Calu3 (cell line): ENCODE results near the gene FBXL7. TPM values are rescaled to one million over a fixed set of nuclear protein-coding genes. Genes with fewer than 3 reads are reported as not detected.

Experiments
- BruUV-seq: library from RNA; stranded (reverse); fragments of 400-500 nt; replicated peaks from 2 replicates; lab custom pipeline; 2021; lab: Mats Ljungman, UMichigan
- CTCF ChIA-PET: fragments of 300-600 bp; sonication (Branson Sonifier 250); formaldehyde crosslinking; loops from one replicate; lab custom pipeline; 2022; ENCODE audit warnings: antibody characterized with exemption; lab: Charles Lee
- DNase-seq: peaks from one replicate; pipeline ENCODE4 v3.0.0; 2022
- H3K27ac Mint-ChIP-seq: one replicate; pipeline ENCODE4 v1.8.0; 2022; ENCODE audit warnings: mixed read lengths; ENCODE audit not compliant: unreplicated experiment
- H3K27me3 Mint-ChIP-seq: one replicate; pipeline ENCODE4 v1.8.0; 2022; ENCODE audit warnings: mixed read lengths; ENCODE audit not compliant: unreplicated experiment
- H3K36me3 Mint-ChIP-seq: one replicate; pipeline ENCODE4 v1.8.0; 2022; ENCODE audit warnings: mild to moderate bottlenecking, moderate library complexity, mixed read lengths; ENCODE audit not compliant: insufficient read depth, unreplicated experiment
- H3K4me1 Mint-ChIP-seq: one replicate; pipeline ENCODE4 v1.8.0; 2022; ENCODE audit warnings: mild to moderate bottlenecking, low read depth, mixed read lengths; ENCODE audit not compliant: unreplicated experiment
- H3K4me3 Mint-ChIP-seq: one replicate; pipeline ENCODE4 v1.8.0; 2022; ENCODE audit warnings: mild to moderate bottlenecking, low read depth, moderate library complexity, mixed read lengths; ENCODE audit not compliant: unreplicated experiment
- H3K9me3 Mint-ChIP-seq: one replicate; pipeline ENCODE4 v1.8.0; 2022; ENCODE audit warnings: low read depth, mixed read lengths; ENCODE audit not compliant: unreplicated experiment
- intact Hi-C: fragments of 100-400 bp; cut with micrococcal nuclease; formaldehyde crosslinking; loops from one replicate; pipeline ENCODE4 v1.10.0; 2022; ENCODE audit not compliant: unreplicated experiment
- total RNA-seq: library from RNA; stranded (reverse); gene quantifications from 2 replicates; pipeline ENCODE4 v1.2.3, GENCODE V29; 2022
- TF ChIP-seq, protein P1 (sequence below): fragments of 200-600 bp; IDR thresholded peaks from one replicate; pipeline ENCODE4 v1.8.0; 2022; ENCODE audit warnings: antibody characterized with exemption; ENCODE audit not compliant: unreplicated experiment

The FBXL7 gene
- total RNA-seq, 1 experiment from 2014 or later: not detected

DNA sequence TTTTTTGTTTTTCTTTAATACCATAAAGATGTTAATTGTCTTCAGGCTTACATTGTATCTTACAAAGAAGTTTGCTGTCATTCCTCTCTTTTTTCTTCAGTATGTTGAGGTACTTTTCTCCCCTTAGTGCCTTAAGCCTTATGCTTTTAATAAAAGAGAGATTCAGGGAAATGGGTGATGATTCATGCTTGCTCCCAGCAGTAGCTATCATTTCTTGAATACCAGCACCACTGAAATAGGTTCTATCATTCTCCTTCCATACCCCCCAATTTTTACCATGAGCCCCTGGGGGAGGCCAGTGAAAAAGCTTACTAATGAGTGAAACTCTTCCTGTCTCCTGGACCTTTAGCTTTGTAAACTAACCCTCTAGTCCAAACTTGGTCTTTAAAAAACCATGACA, 165.0 kb downstream of the FBXL7 start:
- Mint-ChIP-seq H3K27me3 (no peaks in the 10 kb centered on the region), H3K36me3 (no peaks in the 10 kb centered on the region), H3K27ac (no peak overlapping the region), H3K9me3 (peaks cover 17% of the 10 kb centered on the region), H3K4me1 (no peaks in the 10 kb centered on the region), H3K4me3 (no peak overlapping the region)
- no peak for DNase-seq
- CTCF ChIA-PET: no interaction called here
- BruUV-seq: no TSS peak
- intact Hi-C loops: no loop called here
- TF ChIP-seq, protein P1, sequence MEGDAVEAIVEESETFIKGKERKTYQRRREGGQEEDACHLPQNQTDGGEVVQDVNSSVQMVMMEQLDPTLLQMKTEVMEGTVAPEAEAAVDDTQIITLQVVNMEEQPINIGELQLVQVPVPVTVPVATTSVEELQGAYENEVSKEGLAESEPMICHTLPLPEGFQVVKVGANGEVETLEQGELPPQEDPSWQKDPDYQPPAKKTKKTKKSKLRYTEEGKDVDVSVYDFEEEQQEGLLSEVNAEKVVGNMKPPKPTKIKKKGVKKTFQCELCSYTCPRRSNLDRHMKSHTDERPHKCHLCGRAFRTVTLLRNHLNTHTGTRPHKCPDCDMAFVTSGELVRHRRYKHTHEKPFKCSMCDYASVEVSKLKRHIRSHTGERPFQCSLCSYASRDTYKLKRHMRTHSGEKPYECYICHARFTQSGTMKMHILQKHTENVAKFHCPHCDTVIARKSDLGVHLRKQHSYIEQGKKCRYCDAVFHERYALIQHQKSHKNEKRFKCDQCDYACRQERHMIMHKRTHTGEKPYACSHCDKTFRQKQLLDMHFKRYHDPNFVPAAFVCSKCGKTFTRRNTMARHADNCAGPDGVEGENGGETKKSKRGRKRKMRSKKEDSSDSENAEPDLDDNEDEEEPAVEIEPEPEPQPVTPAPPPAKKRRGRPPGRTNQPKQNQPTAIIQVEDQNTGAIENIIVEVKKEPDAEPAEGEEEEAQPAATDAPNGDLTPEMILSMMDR: no peak

DNA sequence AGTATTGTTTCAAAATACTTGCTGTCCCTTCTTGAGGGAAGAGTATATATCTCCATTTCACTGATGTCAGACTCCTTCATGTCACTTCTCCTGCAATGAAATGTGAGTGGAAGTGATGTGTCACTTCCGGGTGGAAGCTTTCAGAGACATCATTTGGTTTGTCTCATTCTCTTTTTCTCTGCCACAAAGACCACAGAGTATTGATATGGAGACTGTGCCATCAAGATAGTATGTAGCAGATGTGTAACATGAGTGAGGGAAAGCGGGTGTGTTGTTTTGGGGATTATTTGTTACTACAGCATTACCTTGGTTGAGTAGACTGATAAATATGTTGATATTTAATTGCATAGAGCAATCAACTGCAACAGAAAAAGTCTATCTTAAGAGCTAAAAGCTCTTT, 169.8 kb downstream of the FBXL7 start:
- Mint-ChIP-seq H3K4me1 (no peaks in the 10 kb centered on the region), H3K36me3 (no peaks in the 10 kb centered on the region), H3K27me3 (no peaks in the 10 kb centered on the region), H3K9me3 (peaks cover 9% of the 10 kb centered on the region), H3K4me3 (no peak overlapping the region), H3K27ac (no peak overlapping the region)
- TF ChIP-seq, protein P1: no peak
- no TSS peak for BruUV-seq
- CTCF ChIA-PET: interaction anchor here (0.7 kb wide), 1 partner anchor 11 kb away, joined by 3 read pairs; no protein-coding TSS in a partner anchor
- intact Hi-C loops: no loop called here
- no peak for DNase-seq

DNA sequence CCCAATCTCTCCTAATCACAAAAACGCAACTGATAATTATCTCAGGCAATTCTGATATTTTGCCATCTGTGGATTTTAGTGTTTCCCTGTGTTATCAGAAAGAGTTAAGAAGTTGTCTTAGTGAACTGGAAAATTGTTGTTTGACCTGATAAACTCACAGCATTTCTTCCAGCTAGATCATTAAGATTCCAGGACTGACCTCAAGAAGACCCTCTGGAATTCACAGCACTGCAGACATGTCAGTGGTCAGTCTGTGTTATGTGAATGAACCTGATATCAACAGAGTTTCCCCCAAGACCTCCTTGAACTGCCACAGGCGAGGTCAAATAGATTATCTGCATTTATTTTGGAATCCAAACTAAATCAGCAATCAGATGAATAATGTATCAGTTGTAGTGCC, 174.7 kb downstream of the FBXL7 start:
- no peaks in the 10 kb centered on the region for H3K4me1 Mint-ChIP-seq
- no TSS peak for BruUV-seq
- H3K4me3 Mint-ChIP-seq: no peak overlapping the region
- H3K27me3 Mint-ChIP-seq: no peaks in the 10 kb centered on the region
- intact Hi-C loops: no loop called here
- TF ChIP-seq, protein P1: no peak
- CTCF ChIA-PET: interaction anchor here (0.6 kb wide), 1 partner anchor 411 kb away, joined by 6 read pairs; no protein-coding TSS in a partner anchor
- no peaks in the 10 kb centered on the region for H3K36me3 Mint-ChIP-seq
- H3K27ac Mint-ChIP-seq: no peak overlapping the region
- DNase-seq: no peak
- H3K9me3 Mint-ChIP-seq: peaks cover 11% of the 10 kb centered on the region

DNA sequence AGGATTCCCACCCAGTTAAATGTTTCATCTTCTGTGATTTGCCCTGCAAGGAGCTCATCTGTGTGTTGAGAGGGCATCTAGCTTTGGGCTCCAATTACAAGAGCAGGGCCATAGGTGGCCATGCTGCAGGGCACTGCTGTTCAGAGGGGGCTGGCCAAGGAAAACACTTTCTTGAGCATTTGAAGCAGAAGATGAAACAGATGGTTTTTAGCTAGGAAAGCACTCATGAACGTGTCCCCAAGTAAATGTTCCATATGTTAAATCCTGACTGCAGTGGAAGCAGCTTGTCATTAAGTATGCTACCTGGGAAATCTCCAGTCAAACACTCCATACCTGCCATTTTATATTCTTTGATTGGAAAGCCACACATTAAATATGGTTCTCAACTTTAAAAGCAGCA, 176.6 kb downstream of the FBXL7 start:
- intact Hi-C loops: no loop called here
- Mint-ChIP-seq H3K27ac (no peak overlapping the region), H3K4me3 (no peak overlapping the region), H3K27me3 (no peaks in the 10 kb centered on the region), H3K4me1 (no peaks in the 10 kb centered on the region), H3K36me3 (no peaks in the 10 kb centered on the region), H3K9me3 (peaks cover 9% of the 10 kb centered on the region)
- no TSS peak for BruUV-seq
- CTCF ChIA-PET: no interaction called here
- no peak for DNase-seq
- TF ChIP-seq, protein P1: no peak
